GM18858 (cell line): ENCODE data around the gene FOXE1.

ENCODE experiments used
- ATAC-seq: cut with Tn5 transposase; IDR thresholded peaks from one replicate; pipeline ENCODE4 v1.9.1; 2021; ENCODE audit not compliant: unreplicated experiment

FOXE1 gene

GRCh38 chr9:97848215-97848479, 4.9 kb upstream of the FOXE1 start:
- ATAC-seq, result no peak

DNA sequence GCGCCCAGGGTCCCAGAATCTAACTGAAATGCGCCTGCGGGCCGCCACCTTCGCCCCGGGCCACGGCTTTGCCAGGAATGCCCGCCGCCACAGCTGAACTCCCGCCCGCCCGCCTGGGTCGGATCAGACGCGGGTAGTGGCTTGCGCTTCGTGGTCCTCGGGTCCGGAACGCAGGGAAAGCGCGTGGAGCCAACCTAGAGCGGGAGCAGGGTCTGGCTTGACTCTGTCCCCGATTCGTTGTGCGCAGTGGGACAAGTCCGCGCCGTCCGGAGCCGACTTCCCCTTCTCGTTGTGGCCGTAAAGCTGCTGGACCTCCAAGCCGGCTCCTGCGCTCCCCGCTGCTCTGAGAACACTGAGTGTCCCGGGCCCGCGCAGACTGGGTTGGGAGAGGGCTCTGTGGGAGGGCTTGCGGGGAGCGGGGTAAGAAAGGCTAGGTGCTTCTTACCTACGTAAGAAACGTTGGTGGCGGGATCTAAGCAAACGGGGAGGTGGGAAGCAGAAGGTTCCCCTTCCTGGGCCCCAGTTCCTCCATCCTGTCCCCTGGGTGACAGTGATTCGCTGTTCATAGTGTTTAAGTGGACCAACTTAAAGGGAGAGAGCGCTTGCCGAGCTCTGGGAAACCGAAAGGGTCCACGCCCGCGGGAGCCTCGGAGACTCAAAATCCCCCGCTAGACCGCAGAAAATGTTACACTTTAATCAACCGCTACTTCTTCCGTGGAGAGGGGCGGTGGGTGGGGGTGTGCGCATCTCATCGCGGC, 4.4 kb upstream of the FOXE1 start:
- no peak for ATAC-seq

- no peak for ATAC-seq
Measured at GRCh38 chr9:97849980-97850379, 3.0 kb upstream of the FOXE1 start.

- no peak for ATAC-seq
Measured at GRCh38 chr9:97850746-97851445, 2.1 kb upstream of the FOXE1 start.

- ATAC-seq, result no peak
Measured at GRCh38 chr9:97851446-97851883, 1.6 kb upstream of the FOXE1 start.

DNA sequence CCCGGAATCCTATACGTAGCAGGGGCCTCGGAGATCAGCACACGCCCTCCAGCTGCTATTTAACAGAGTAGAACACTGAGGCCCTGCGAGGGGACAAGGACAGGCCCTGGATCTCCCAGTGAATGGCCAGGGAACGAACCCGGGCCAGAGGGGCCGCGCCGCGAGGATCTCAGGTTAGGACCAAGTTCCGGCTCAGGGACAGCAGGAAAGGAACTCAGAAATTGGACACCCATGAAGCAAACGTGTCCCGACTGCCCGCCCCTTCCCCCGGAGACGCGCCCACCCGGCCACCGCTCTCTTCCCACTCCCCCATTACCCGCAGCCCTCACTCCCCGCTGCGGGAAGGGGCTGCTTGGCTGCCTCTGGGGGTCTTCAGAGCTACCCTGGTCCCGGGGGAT, 1.0 kb upstream of the FOXE1 start:
- no peak for ATAC-seq

GRCh38 chr9:97852399-97853055, 499 bp upstream of the FOXE1 start:
- no peak for ATAC-seq

- ATAC-seq, result no peak
Measured at GRCh38 chr9:97853844-97854695, 1.0 kb downstream of the FOXE1 start.

DNA sequence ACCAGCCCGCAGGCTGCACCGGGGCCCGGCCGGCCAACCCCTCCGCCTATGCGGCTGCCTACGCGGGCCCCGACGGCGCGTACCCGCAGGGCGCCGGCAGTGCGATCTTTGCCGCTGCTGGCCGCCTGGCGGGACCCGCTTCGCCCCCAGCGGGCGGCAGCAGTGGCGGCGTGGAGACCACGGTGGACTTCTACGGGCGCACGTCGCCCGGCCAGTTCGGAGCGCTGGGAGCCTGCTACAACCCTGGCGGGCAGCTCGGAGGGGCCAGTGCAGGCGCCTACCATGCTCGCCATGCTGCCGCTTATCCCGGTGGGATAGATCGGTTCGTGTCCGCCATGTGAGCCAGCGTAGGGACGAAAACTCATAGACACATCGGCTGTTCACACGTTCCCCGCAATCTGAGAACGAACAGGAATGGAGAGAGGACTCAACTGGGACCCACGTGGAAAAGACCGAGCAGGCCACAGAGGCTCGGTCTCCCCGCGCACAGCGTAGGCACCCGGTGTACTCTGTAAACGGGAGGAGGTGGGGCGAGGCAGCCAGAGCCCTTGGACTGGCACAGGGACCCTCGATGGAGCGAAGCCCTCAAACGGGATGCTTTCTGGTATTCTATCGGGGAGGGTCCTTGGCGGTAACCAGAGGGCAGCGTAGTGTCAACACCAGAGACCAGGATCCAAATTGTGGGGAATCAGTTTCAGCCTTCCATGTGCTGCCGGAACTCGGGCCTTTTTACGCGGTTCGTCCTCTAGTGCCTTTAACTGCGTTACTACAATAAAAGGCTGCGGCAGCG, 1.9 kb downstream of the FOXE1 start:
- no peak for ATAC-seq

DNA sequence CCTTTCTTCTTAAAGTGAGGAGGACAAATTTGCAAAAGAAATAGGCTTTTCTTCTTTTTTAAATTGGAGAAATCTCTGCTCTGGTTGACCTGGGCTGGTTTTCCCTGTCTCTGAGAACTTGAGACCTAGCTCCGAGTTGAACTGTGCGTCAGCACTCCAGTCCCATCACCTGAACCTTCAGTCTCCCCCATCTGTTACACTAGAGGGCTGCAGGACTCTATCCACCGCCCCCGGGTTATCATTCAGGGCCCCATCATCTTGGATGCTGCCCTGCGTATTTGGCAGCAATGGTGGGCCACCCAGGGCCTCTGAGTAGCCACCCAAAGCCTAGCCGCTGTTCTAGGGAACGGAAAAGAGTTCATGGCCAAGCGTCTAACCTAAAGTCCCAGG, 2.5 kb downstream of the FOXE1 start:
- ATAC-seq, result no peak

DNA sequence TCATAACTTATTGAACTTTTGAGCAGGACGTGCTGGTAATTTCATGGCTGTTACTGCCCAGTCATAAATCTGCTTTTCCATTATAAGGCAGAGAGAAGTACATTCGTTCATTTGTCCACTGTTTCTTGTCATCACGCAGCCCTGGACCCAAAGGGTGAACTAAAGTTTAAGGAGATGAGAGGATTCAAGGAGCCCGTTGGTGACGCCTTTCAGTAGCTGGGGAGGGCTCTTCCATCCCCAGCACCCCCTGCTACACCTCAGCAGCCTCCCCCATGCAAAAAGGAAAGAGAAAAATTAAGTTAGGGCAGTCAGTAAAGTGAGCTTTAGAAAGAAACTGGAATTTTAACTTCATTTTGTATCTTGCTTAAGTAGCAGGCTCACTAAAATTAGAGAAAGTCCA, 2.9 kb downstream of the FOXE1 start:
- no peak for ATAC-seq

DNA sequence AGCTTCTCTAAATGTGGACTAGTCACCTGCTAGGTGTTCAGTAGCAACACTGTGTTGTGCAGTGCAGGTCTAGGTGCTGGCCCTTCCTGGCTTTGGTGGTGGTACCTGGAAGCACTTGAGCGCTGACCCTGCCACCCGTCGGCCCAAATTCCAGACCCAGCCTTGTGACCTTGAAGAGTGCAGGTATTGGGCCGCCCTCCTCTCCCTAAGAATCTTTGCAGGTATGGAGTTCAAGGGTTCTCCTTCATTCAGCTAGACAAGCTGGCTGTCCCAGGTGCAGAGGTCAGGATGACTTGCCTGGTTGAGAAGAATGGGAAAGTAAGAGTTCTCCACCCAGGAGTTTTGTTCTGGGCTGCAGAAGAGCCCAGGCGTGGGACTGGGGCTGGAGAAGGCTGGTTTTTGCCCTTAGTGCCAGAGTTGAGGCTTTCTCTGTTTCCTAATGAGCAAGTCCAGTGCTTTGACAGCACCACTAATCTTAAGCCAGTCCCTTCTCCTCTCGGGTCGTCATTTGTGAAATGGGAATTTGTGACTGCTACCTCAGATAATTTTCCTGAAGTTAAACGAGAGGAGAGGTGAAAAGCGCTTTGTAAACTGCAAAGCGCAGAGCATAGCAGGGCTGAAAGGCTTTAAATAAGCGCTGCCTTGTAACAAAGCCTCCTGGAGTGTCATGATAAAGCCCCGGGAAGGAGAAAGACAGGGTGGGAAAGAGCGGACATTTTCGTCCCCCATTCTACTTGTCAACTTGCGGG, 4.0 kb downstream of the FOXE1 start:
- ATAC-seq, result no peak

- ATAC-seq, result no peak
Measured at GRCh38 chr9:97857606-97858392, 4.8 kb downstream of the FOXE1 start.

- no peak for ATAC-seq
Measured at GRCh38 chr9:97858393-97858713, 5.3 kb downstream of the FOXE1 start.

DNA sequence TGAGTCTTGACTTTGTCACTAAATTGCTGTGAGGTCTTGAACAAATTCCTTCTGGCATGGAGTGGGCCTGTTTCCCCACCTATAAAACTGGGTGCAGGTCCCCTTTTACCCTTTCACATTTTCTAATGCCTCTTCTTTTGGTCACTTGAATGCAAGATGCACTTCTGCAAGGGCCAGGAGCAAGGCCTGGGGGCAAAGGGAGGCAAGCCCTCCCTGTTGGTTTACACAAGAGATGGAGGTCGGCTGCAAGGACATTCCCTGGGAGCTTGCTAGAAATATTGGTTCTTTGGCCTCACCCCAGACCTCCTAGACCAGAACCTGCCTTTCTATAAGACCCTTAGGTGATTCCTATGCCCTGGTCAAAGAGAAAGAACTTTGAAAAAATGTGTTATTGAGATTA, 5.8 kb downstream of the FOXE1 start:
- ATAC-seq, result no peak

DNA sequence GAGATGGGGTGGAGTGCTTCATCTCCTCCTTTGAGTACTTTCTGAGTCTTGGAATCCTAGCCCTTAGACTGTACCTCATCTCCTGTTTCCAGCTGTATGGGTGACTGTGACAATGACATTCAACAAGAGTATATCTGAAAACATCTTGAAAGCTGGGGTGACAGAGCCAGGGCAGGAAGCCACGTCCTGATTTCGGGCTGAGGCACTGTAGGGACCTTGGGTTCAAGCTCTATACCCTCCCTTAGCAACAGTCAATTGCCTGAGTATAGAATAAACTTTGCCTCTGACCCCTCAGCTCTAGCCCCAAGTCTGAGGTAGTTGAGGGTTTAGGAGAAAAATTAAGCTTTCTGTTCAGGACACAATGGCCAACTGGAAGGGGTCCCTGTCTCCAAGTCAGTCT, 6.3 kb downstream of the FOXE1 start:
- no peak for ATAC-seq

GRCh38 chr9:97860451-97861147, 7.6 kb downstream of the FOXE1 start:
- no peak for ATAC-seq

- ATAC-seq, result no peak
Measured at GRCh38 chr9:97861148-97861475, 8.1 kb downstream of the FOXE1 start.

DNA sequence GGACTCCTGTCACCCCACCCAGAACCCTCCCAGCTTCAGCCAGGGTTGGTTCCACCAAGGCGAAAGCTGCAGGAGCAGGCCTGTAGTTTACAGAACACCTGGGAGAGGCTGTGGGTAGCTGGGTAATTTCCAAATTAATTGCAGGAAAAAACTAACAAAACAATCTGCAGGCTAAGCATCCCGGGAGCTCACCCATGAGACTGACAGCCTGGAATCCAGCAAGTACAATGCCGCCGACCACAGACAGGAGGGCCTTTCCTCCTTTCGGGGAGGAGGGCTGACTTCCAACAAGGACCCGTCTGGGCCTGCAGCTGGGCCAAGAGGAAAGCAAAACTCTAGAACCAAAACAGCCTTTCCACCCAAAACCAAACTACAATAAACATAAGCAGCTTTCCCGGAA, 10.3 kb downstream of the FOXE1 start:
- no peak for ATAC-seq
